HCT116 (cell line): ENCODE results near the gene CYTIP. TPM values are rescaled to one million over a fixed set of nuclear protein-coding genes. Genes with fewer than 3 reads are reported as not detected.

Source experiments
- ATAC-seq: fragments of 200-7000 bp; cut with Tn5 transposase; 2 replicates; pipeline ENCODE4 v1.9.1; 2020; ENCODE audit warnings: mild to moderate bottlenecking, moderate library complexity
- BruUV-seq: library from RNA; stranded (reverse); fragments of 400-500 nt; replicated peaks from 2 replicates; lab custom pipeline; 2021; lab: Mats Ljungman, UMichigan
- CTCF ChIA-PET: fragments of 300-600 bp; sonication (Branson Sonifier 250); formaldehyde crosslinking; loops from one replicate; lab custom pipeline; 2021; ENCODE audit warnings: antibody characterized with exemption; lab: Charles Lee
- POLR2A ChIA-PET: fragments of 300-600, 350-600 bp; sonication (Branson Sonifier 250); formaldehyde crosslinking; loops from one replicate; lab custom pipeline; 2021; ENCODE audit warnings: antibody characterized with exemption; lab: Charles Lee
- RAD21 ChIA-PET, 2 experiments: fragments of 300-600 bp; sonication (Branson Sonifier 250); formaldehyde crosslinking; loops; one replicate each; lab custom pipeline; 2023; ENCODE audit warnings: low total read pairs in 2 of 2; ENCODE audit not compliant: uncharacterized antibody in 2 of 2, unreplicated experiment in 2 of 2, low non-redundant PET in 1 of 2; lab: Charles Lee
- DNase-seq: peaks from one replicate; pipeline ENCODE4 v3.0.0-alpha.2; 2010; ENCODE audit warnings: low read depth, low spot score
- H2AFZ ChIP-seq: fragments of 200-600 bp; shearing (Covaris generic), sonication (generic); 2 replicates; pipeline ENCODE4 v1.6.1; 2017; ENCODE audit warnings: low read depth, mixed run types, mixed read lengths, antibody characterized with exemption, low read length; ENCODE audit not compliant: poor library complexity, severe bottlenecking
- H3K27ac ChIP-seq: 2 replicates; pipeline ENCODE4 v1.5.1; 2012; ENCODE audit warnings: low read depth, low read length
- H3K27me3 ChIP-seq: fragments of 200-600 bp; sonication (generic); 2 replicates; pipeline ENCODE4 v1.6.1; 2016; ENCODE audit warnings: mixed run types, low read length, mixed read lengths; ENCODE audit not compliant: insufficient read depth
- H3K36me3 ChIP-seq, 2 experiments: fragments of 200-500 bp in 1 of 2; fragments of 200-600 bp in 1 of 2; sonication (Bioruptor generic) in 1 of 2; sonication (generic) in 1 of 2; 2 replicates each; pipeline versions ENCODE4 v1.5.1 to v1.6.1; 2014 to 2016; ENCODE audit warnings: low read length in 2 of 2, inconsistent platforms in 1 of 2, mixed read lengths in 1 of 2, mixed run types in 1 of 2; ENCODE audit not compliant: insufficient read depth in 2 of 2, control insufficient read depth in 1 of 2
- H3K4me1 ChIP-seq, 2 experiments: fragments of 200-600 bp in 1 of 2; sonication (generic) in 1 of 2; 2 replicates each; pipeline versions ENCODE4 v1.5.1 to v1.6.1; 2012 to 2017; ENCODE audit warnings: low read length in 2 of 2, inconsistent platforms in 1 of 2, mild to moderate bottlenecking in 1 of 2, mixed read lengths in 1 of 2, mixed run types in 1 of 2, moderate library complexity in 1 of 2; ENCODE audit not compliant: insufficient read depth in 2 of 2, control insufficient read depth in 1 of 2
- H3K4me2 ChIP-seq: fragments of 200-600 bp; sonication (generic); 2 replicates; pipeline ENCODE4 v1.6.1; 2017; ENCODE audit warnings: mixed run types, low read length, mixed read lengths
- H3K4me3 ChIP-seq, 2 experiments: fragments of 200-600 bp in 1 of 2; sonication (generic) in 1 of 2; replicated peaks in 1 of 2; 2 replicates each; pipeline ENCODE4 v1.5.1; 2011 to 2016; ENCODE audit warnings: low read length in 2 of 2, control low read depth in 1 of 2, low read depth in 1 of 2, mild to moderate bottlenecking in 1 of 2, mixed read lengths in 1 of 2, mixed run types in 1 of 2
- H3K79me2 ChIP-seq: fragments of 200-600 bp; sonication (generic); 2 replicates; pipeline ENCODE4 v1.6.1; 2017; ENCODE audit warnings: mild to moderate bottlenecking, mixed run types, low read length, moderate library complexity, mixed read lengths; ENCODE audit not compliant: insufficient read depth
- H3K9ac ChIP-seq: fragments of 200-600 bp; sonication (generic); 2 replicates; pipeline ENCODE4 v1.6.1; 2016; ENCODE audit warnings: low read length, mixed read lengths
- H3K9me2 ChIP-seq: fragments of 200-600 bp; sonication (generic), shearing (Covaris generic); 2 replicates; pipeline ENCODE4 v1.6.1; 2017; ENCODE audit warnings: mixed run types, mild to moderate bottlenecking, moderate library complexity; ENCODE audit not compliant: insufficient read depth
- H3K9me3 ChIP-seq, 2 experiments: fragments of 200-500 bp in 1 of 2; fragments of 200-600 bp in 1 of 2; sonication (Bioruptor generic) in 1 of 2; sonication (generic) in 1 of 2; 2 replicates each; pipeline ENCODE4 v1.6.1; 2014 to 2017; ENCODE audit warnings: low read length in 2 of 2, mixed read lengths in 2 of 2, inconsistent platforms in 1 of 2, low read depth in 1 of 2, mild to moderate bottlenecking in 1 of 2, mixed run types in 1 of 2, moderate library complexity in 1 of 2; ENCODE audit not compliant: control insufficient read depth in 1 of 2, insufficient read depth in 1 of 2
- H4K20me1 ChIP-seq: fragments of 200-600 bp; sonication (generic), shearing (Covaris generic); 2 replicates; pipeline ENCODE4 v1.6.1; 2017; ENCODE audit warnings: mixed run types, mild to moderate bottlenecking, moderate library complexity; ENCODE audit not compliant: insufficient read depth
- ATF3 ChIP-seq: IDR thresholded peaks from 2 replicates; pipeline ENCODE4 v1.6.1; 2012
- CBX3 ChIP-seq: IDR thresholded peaks from 2 replicates; pipeline ENCODE4 v1.6.1; 2012; ENCODE audit warnings: low read depth
- CEBPB ChIP-seq: IDR thresholded peaks from 2 replicates; pipeline ENCODE4 v1.6.1; 2012; ENCODE audit warnings: low read depth
- CTCF ChIP-seq, 3 experiments: fragments of 200-600 bp in 1 of 3; sonication (generic) in 1 of 3; IDR thresholded peaks in 2 of 3; conservative IDR thresholded peaks in 1 of 3; 2 replicates each; pipeline ENCODE4 v1.5.1; 2012 to 2017; ENCODE audit warnings: low read depth in 2 of 3, low read length in 2 of 3, antibody characterized with exemption in 1 of 3, borderline replicate concordance in 1 of 3, control low read depth in 1 of 3, mild to moderate bottlenecking in 1 of 3, mixed read lengths in 1 of 3, mixed run types in 1 of 3, moderate library complexity in 1 of 3; ENCODE audit not compliant: insufficient read depth in 1 of 3
- ELF1 ChIP-seq: IDR thresholded peaks from 2 replicates; pipeline ENCODE4 v1.6.1; 2012; ENCODE audit warnings: low read depth, borderline replicate concordance
- EZH2 ChIP-seq: fragments of 200-600 bp; sonication (generic); IDR thresholded peaks from 2 replicates; pipeline ENCODE4 v1.6.1; 2017; ENCODE audit warnings: antibody characterized with exemption, mixed run types
- EZH2phosphoT487 ChIP-seq: fragments of 200-600 bp; IDR thresholded peaks from 2 replicates; pipeline ENCODE4 v1.6.1; 2018; ENCODE audit warnings: antibody characterized with exemption, borderline replicate concordance
- FOSL1 ChIP-seq: IDR thresholded peaks from 2 replicates; pipeline ENCODE4 v1.6.1; 2012; ENCODE audit warnings: low read depth
- SRF ChIP-seq: IDR thresholded peaks from 2 replicates; pipeline ENCODE4 v1.6.1; 2012; ENCODE audit warnings: low read depth
- ZBTB33 ChIP-seq: IDR thresholded peaks from 2 replicates; pipeline ENCODE4 v1.6.1; 2011; ENCODE audit warnings: mild to moderate bottlenecking, low read length, moderate library complexity; ENCODE audit not compliant: insufficient replicate concordance; ENCODE audit errors: extremely low read depth
- ZFX ChIP-seq: fragments of 450-650 bp; IDR thresholded peaks from 2 replicates; pipeline ENCODE4 v1.6.1; 2017
- intact Hi-C: fragments of 100-400 bp; cut with micrococcal nuclease; formaldehyde crosslinking; loops from 2 replicates; pipeline ENCODE4 v1.10.0; 2022
- total RNA-seq: library from RNA; stranded (reverse); gene quantifications from one replicate; pipeline ENCODE4 v1.2.1, GENCODE V29; 2021; ENCODE audit not compliant: unreplicated experiment
- TF ChIP-seq, protein P1 (sequence below): IDR thresholded peaks from 2 replicates; pipeline ENCODE4 v1.6.1; 2012; ENCODE audit warnings: low read depth
- TF ChIP-seq, protein P2 (sequence below): IDR thresholded peaks from 2 replicates; pipeline ENCODE4 v1.6.1; 2012

CYTIP gene
- total RNA-seq, 1 experiment from 2014 or later = 0.64 TPM

- CTCF ChIA-PET = no interaction called here
- RAD21 ChIA-PET = no interaction called here
- ATAC-seq (no peak), DNase-seq (no peak)
- TF ChIP-seq, protein P1, sequence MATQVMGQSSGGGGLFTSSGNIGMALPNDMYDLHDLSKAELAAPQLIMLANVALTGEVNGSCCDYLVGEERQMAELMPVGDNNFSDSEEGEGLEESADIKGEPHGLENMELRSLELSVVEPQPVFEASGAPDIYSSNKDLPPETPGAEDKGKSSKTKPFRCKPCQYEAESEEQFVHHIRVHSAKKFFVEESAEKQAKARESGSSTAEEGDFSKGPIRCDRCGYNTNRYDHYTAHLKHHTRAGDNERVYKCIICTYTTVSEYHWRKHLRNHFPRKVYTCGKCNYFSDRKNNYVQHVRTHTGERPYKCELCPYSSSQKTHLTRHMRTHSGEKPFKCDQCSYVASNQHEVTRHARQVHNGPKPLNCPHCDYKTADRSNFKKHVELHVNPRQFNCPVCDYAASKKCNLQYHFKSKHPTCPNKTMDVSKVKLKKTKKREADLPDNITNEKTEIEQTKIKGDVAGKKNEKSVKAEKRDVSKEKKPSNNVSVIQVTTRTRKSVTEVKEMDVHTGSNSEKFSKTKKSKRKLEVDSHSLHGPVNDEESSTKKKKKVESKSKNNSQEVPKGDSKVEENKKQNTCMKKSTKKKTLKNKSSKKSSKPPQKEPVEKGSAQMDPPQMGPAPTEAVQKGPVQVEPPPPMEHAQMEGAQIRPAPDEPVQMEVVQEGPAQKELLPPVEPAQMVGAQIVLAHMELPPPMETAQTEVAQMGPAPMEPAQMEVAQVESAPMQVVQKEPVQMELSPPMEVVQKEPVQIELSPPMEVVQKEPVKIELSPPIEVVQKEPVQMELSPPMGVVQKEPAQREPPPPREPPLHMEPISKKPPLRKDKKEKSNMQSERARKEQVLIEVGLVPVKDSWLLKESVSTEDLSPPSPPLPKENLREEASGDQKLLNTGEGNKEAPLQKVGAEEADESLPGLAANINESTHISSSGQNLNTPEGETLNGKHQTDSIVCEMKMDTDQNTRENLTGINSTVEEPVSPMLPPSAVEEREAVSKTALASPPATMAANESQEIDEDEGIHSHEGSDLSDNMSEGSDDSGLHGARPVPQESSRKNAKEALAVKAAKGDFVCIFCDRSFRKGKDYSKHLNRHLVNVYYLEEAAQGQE = no peak
- TF ChIP-seq EZH2phosphoT487 (no peak), FOSL1 (no peak), CBX3 (no peak), ZFX (no peak), ELF1 (no peak), EZH2 (no peak), ZBTB33 (no peak), ATF3 (no peak), CTCF (IDR thresholded peaks at IDR 0.05 in 2 of 3, conservative IDR thresholded peaks at IDR 0.05 in 1 of 3; ENCODE audit: borderline replicate concordance in 1 of 3, insufficient read depth in 1 of 3, low read depth in 2 of 3, low read length in 2 of 3) (no peak), SRF (no peak), CEBPB (no peak)
- TF ChIP-seq, protein P2, sequence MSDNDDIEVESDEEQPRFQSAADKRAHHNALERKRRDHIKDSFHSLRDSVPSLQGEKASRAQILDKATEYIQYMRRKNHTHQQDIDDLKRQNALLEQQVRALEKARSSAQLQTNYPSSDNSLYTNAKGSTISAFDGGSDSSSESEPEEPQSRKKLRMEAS = no peak
- Histone ChIP-seq H4K20me1 (no peaks in the 10 kb centered on the region), H3K27ac (no peak overlapping the region), H3K9me2 (no peaks in the 10 kb centered on the region), H3K9me3 (no peaks in the 10 kb centered on the region), H3K4me3 (no peak overlapping the region), H3K79me2 (no peaks in the 10 kb centered on the region), H3K9ac (no peak overlapping the region), H3K27me3 (no peaks in the 10 kb centered on the region), H3K4me2 (no peak overlapping the region), H2AFZ (no peak overlapping the region), H3K4me1 (no peaks in the 10 kb centered on the region), H3K36me3 (no peaks in the 10 kb centered on the region)
- POLR2A ChIA-PET = no interaction called here
- intact Hi-C loops = no loop called here
- no TSS peak for BruUV-seq
Observed at GRCh38 chr2:157431176-157431575, 12.7 kb downstream of the CYTIP start.
